DND-41 (cell line): Measurements from ENCODE around the gene FBXO22.
"Not testable (repeated sequence)": the region's sequence is repeated elsewhere in the genome, so short reads cannot be mapped to it uniquely, and the experiment has no call there.

Source experiments
- ATAC-seq: fragments of 200-7000 bp; cut with Tn5 transposase; 3 replicates; pipeline ENCODE4 v1.9.1; 2021; ENCODE audit warnings: low read depth; ENCODE audit not compliant: insufficient read depth
- DNase-seq: peaks from one replicate; pipeline ENCODE4 v3.0.0-alpha.2; 2020
- H2AFZ ChIP-seq: 2 replicates; pipeline ENCODE4 v1.6.0; 2012; ENCODE audit warnings: low read depth, low read length
- H3K27ac ChIP-seq: 2 replicates; pipeline ENCODE4 v1.5.1; 2012; ENCODE audit warnings: low read length, inconsistent platforms
- H3K27me3 ChIP-seq: fragments of 200-600 bp; sonication (generic); 2 replicates; pipeline ENCODE4 v1.6.0; 2012; ENCODE audit warnings: low read length, mild to moderate bottlenecking, inconsistent platforms; ENCODE audit not compliant: insufficient read depth, poor library complexity
- H3K36me3 ChIP-seq: 2 replicates; pipeline ENCODE4 v1.5.1; 2012; ENCODE audit warnings: low read length, inconsistent platforms; ENCODE audit not compliant: insufficient read depth
- H3K4me1 ChIP-seq: 2 replicates; pipeline ENCODE4 v1.5.1; 2012; ENCODE audit warnings: mild to moderate bottlenecking, low read length; ENCODE audit not compliant: insufficient read depth
- H3K4me2 ChIP-seq: 2 replicates; pipeline ENCODE4 v1.6.0; 2012; ENCODE audit warnings: mild to moderate bottlenecking, moderate library complexity, low read length, inconsistent platforms; ENCODE audit not compliant: insufficient read depth
- H3K4me3 ChIP-seq, 2 experiments: fragments of 200-600 bp in 1 of 2; shearing (Covaris generic) in 1 of 2; 2 replicates each; pipeline ENCODE4 v1.5.1; 2012 to 2016; ENCODE audit warnings: inconsistent platforms in 2 of 2, low read length in 2 of 2, mild to moderate bottlenecking in 2 of 2, low read depth in 1 of 2, moderate library complexity in 1 of 2
- H3K79me2 ChIP-seq: 2 replicates; pipeline ENCODE4 v1.6.0; 2012; ENCODE audit warnings: low read length, inconsistent platforms; ENCODE audit not compliant: insufficient read depth
- H3K9ac ChIP-seq: 2 replicates; pipeline ENCODE4 v1.6.0; 2012; ENCODE audit warnings: low read depth, mild to moderate bottlenecking, inconsistent platforms, low read length, moderate library complexity
- H3K9me3 ChIP-seq: 2 replicates; pipeline ENCODE4 v1.5.1; 2012; ENCODE audit warnings: low read length, moderate library complexity, mild to moderate bottlenecking, inconsistent platforms; ENCODE audit not compliant: insufficient read depth, severe bottlenecking
- H4K20me1 ChIP-seq: 2 replicates; pipeline ENCODE4 v1.6.0; 2012; ENCODE audit warnings: low read length; ENCODE audit not compliant: insufficient read depth
- EZH2 ChIP-seq: IDR thresholded peaks from 3 replicates; pipeline ENCODE4 v1.6.1; 2012; ENCODE audit warnings: borderline replicate concordance, low read depth, mild to moderate bottlenecking, moderate library complexity, low read length, inconsistent platforms; ENCODE audit not compliant: severe bottlenecking
- TF ChIP-seq, protein P1 (sequence below): IDR thresholded peaks from 2 replicates; pipeline ENCODE4 v1.5.1; 2012; ENCODE audit warnings: borderline replicate concordance, low read length, moderate library complexity, mild to moderate bottlenecking; ENCODE audit not compliant: poor library complexity, severe bottlenecking; ENCODE audit errors: extremely low read depth

The FBXO22 gene

GRCh38 chr15:75982468-75982867, 78.8 kb downstream of the FBXO22 start:
- Histone ChIP-seq H3K4me1 (no peaks in the 10 kb centered on the region), H3K4me2 (no peak overlapping the region), H3K9me3 (no peaks in the 10 kb centered on the region), H3K4me3 (no peak overlapping the region), H3K79me2 (no peaks in the 10 kb centered on the region), H3K27me3 (peaks cover 12% of the 10 kb centered on the region), H3K9ac (no peak overlapping the region), H3K27ac (no peak overlapping the region), H4K20me1 (no peaks in the 10 kb centered on the region), H3K36me3 (no peaks in the 10 kb centered on the region), H2AFZ (no peak overlapping the region)
- no peak for ATAC-seq
- no peak for TF ChIP-seq EZH2
- TF ChIP-seq, protein P1, sequence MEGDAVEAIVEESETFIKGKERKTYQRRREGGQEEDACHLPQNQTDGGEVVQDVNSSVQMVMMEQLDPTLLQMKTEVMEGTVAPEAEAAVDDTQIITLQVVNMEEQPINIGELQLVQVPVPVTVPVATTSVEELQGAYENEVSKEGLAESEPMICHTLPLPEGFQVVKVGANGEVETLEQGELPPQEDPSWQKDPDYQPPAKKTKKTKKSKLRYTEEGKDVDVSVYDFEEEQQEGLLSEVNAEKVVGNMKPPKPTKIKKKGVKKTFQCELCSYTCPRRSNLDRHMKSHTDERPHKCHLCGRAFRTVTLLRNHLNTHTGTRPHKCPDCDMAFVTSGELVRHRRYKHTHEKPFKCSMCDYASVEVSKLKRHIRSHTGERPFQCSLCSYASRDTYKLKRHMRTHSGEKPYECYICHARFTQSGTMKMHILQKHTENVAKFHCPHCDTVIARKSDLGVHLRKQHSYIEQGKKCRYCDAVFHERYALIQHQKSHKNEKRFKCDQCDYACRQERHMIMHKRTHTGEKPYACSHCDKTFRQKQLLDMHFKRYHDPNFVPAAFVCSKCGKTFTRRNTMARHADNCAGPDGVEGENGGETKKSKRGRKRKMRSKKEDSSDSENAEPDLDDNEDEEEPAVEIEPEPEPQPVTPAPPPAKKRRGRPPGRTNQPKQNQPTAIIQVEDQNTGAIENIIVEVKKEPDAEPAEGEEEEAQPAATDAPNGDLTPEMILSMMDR, result no peak
- DNase-seq, result no peak

DNA sequence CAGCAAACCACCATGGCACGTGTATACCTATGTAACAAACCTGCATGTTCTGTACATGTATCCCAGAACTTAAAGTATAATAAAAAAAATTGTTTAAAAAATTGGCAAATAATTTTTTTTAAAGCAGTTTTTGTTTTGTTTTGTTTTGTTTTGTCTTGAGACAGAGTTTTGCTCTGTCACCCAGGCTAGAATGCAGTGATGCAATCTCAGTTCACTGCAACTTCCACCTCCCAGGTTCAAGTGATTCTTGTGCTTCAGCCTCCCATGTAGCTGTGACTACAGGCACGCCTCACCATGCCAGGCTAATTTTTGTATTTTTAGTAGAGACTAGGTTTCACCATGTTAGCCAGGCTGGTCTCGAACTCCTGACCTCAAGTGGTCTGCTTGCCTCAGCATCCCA, 81.0 kb downstream of the FBXO22 start:
- peaks cover 12% of the 10 kb centered on the region for H3K27me3 ChIP-seq
- H2AFZ ChIP-seq, H3K9ac ChIP-seq, H4K20me1 ChIP-seq, ATAC-seq, H3K4me2 ChIP-seq, H3K4me1 ChIP-seq, H3K36me3 ChIP-seq, H3K4me3 ChIP-seq, H3K79me2 ChIP-seq, H3K9me3 ChIP-seq, DNase-seq, H3K27ac ChIP-seq: not testable (repeated sequence)

DNA sequence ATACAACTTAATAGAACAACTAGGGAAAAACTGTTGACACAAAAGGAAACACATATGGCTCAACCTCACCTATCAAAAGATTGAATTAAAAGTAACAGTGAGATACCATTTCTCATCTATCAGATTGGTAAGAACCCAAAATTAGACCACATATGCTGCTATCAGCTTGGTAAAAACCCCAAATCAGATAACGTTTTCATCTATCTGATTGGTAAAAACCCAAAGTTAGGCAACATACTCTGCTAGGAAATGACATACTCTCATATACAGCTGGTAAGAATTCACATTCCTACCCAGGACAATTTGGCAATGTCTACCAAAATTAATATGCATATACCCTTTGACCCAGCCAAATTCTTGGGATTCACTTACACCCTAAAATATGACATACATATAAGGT, 82.3 kb downstream of the FBXO22 start:
- H3K9me3 ChIP-seq, result no peaks in the 10 kb centered on the region
- DNase-seq (no peak), ATAC-seq (no peak)
- no peak overlapping the region for H3K4me3 ChIP-seq
- no peaks in the 10 kb centered on the region for H3K79me2 ChIP-seq
- no peak overlapping the region for H2AFZ ChIP-seq
- no peak overlapping the region for H3K9ac ChIP-seq
- H4K20me1 ChIP-seq, result no peaks in the 10 kb centered on the region
- no peak overlapping the region for H3K4me2 ChIP-seq
- TF ChIP-seq, protein P1, result no peak
- no peak for TF ChIP-seq EZH2
- H3K27ac ChIP-seq, result no peak overlapping the region
- no peaks in the 10 kb centered on the region for H3K36me3 ChIP-seq
- H3K4me1 ChIP-seq, result no peaks in the 10 kb centered on the region
- H3K27me3 ChIP-seq, result peaks cover 7% of the 10 kb centered on the region

- TF ChIP-seq EZH2, result no peak
- H3K79me2 ChIP-seq, result no peaks in the 10 kb centered on the region
- H3K27me3 ChIP-seq, result no peaks in the 10 kb centered on the region
- H3K9me3 ChIP-seq, result no peaks in the 10 kb centered on the region
- no peak for ATAC-seq
- no peak overlapping the region for H3K4me3 ChIP-seq
- DNase-seq, result no peak
- H3K9ac ChIP-seq, result no peak overlapping the region
- H3K4me2 ChIP-seq, result no peak overlapping the region
- H3K4me1 ChIP-seq, result no peaks in the 10 kb centered on the region
- H2AFZ ChIP-seq, result no peak overlapping the region
- no peaks in the 10 kb centered on the region for H4K20me1 ChIP-seq
- no peak overlapping the region for H3K27ac ChIP-seq
- no peaks in the 10 kb centered on the region for H3K36me3 ChIP-seq
Observed at GRCh38 chr15:75989045-75989444, 85.4 kb downstream of the FBXO22 start.
